Kidney (tissue), 14 donors: ENCODE data around the gene ZNF232. TPM values are rescaled to one million over a fixed set of nuclear protein-coding genes. Genes with fewer than 3 reads are reported as not detected.
"Not testable (repeated sequence)": the region's sequence is repeated elsewhere in the genome, so short reads cannot be mapped to it uniquely, and the experiment has no call there.

Experiments
- DNase-seq, 5 donors: peaks; one replicate each; pipeline ENCODE4 v3.0.0-alpha.2; 2013 to 2020
- FAIRE-seq: peaks from 2 replicates; lab custom pipeline; 2012; peaks lifted over from hg19 to GRCh38; lab: Jason Lieb, UNC
- H3K27ac ChIP-seq, 2 donors: one replicate each; pipeline ENCODE4 v1.7.0; 2013; ENCODE audit warnings: low read depth in 2 of 2, low read length in 2 of 2, inconsistent platforms in 1 of 2
- H3K27me3 ChIP-seq: one replicate; pipeline ENCODE4 v1.7.1; 2013; ENCODE audit warnings: low read length, inconsistent platforms; ENCODE audit not compliant: control insufficient read depth, insufficient read depth
- H3K36me3 ChIP-seq, 3 donors: one replicate each; pipeline versions ENCODE4 v1.7.0 to v1.7.1; 2013; ENCODE audit warnings: low read length in 3 of 3, control low read depth in 1 of 3, inconsistent platforms in 1 of 3; ENCODE audit not compliant: insufficient read depth in 3 of 3, control insufficient read depth in 2 of 3
- H3K4me1 ChIP-seq, 3 donors: one replicate each; pipeline versions ENCODE4 v1.7.0 to v1.7.1; 2013; ENCODE audit warnings: low read length in 3 of 3, inconsistent platforms in 1 of 3, low read depth in 1 of 3; ENCODE audit not compliant: control insufficient read depth in 2 of 3, insufficient read depth in 2 of 3
- H3K4me3 ChIP-seq, 3 donors: one replicate each; pipeline versions ENCODE4 v1.7.0 to v1.8.1; 2013; ENCODE audit warnings: low read length in 3 of 3, control low read depth in 1 of 3, inconsistent platforms in 1 of 3
- H3K9ac ChIP-seq, 3 donors: one replicate each; pipeline versions ENCODE4 v1.7.0 to v1.7.1; 2013; ENCODE audit warnings: low read length in 3 of 3, control low read depth in 1 of 3, inconsistent platforms in 1 of 3
- H3K9me3 ChIP-seq, 3 donors: one replicate each; pipeline versions ENCODE4 v1.7.0 to v1.7.1; 2013; ENCODE audit warnings: low read length in 3 of 3, control low read depth in 1 of 3, inconsistent platforms in 1 of 3; ENCODE audit not compliant: control insufficient read depth in 2 of 3, insufficient read depth in 1 of 3
- CTCF ChIP-seq: IDR thresholded peaks from 3 replicates; pipeline ENCODE4 v1.5.1; 2012; ENCODE audit warnings: mild to moderate bottlenecking, moderate library complexity, borderline replicate concordance; ENCODE audit not compliant: insufficient read depth; ENCODE audit errors: extremely low read depth
- intact Hi-C: fragments of 100-400 bp; cut with DNase I; formaldehyde crosslinking; loops from one replicate; pipeline ENCODE4 v1.11.1; 2022
- polyA plus RNA-seq: library from polyadenylated mRNA; stranded (reverse); fragments of 350-450 nt; fragmentation: Illumina TruSeq; extraction: RNeasy Lipid Tissue Mini Kit (QIAGEN cat#74804); gene quantifications from one replicate; pipeline ENCODE4 v1.2.3, GENCODE V29; 2014; ENCODE audit warnings: low read depth, low replicate concordance; ENCODE audit not compliant: insufficient read depth
- total RNA-seq: library from RNA; stranded (reverse); fragmentation: NEBNext Ultra II Directional; extraction: Animal tissue kit (Norgen Biotek cat#: 25700); gene quantifications from one replicate; pipeline ENCODE4 v1.2.1, GENCODE V29; 2021
- donor health status: control.
- donor health status: control.
- donor health status: control.
- donor health status: control.
- donor health status: control.
- donor health status: DM: yes; HTN: yes; CAD: no.
- donor health status: Normal renal cell carcinoma (clear cell type).

Gene ZNF232
- total and polyA plus RNA-seq, 2 donors from 2014 or later: 6.9 to 8.0 TPM

- H3K4me1 ChIP-seq: no peaks in the 10 kb centered on the region
- DNase-seq (peak in 3 of 5 donors; percentile 5 to 66 (median 43)), FAIRE-seq (no peak)
- no peak for TF ChIP-seq CTCF
- no peak overlapping the region for H3K9ac ChIP-seq
- no peak overlapping the region for H3K27ac ChIP-seq
- H3K9me3 ChIP-seq: peaks cover 0 to 3% (median 0%) of the 10 kb centered on the region in 3 donors
- H3K27me3 ChIP-seq: peaks cover 6% of the 10 kb centered on the region
- H3K36me3 ChIP-seq: no peaks in the 10 kb centered on the region
- intact Hi-C loops: no loop called here
- no peak overlapping the region for H3K4me3 ChIP-seq
These were observed 9.6 kb upstream of the ZNF232 start for GRCh38 chr17:5121186-5121841.

- H3K4me1 ChIP-seq, H3K27me3 ChIP-seq, H3K9me3 ChIP-seq, intact Hi-C loops, H3K4me3 ChIP-seq, H3K27ac ChIP-seq, H3K9ac ChIP-seq, H3K36me3 ChIP-seq, FAIRE-seq: not testable (repeated sequence)
- DNase-seq: peak in 1 of 5 donors; percentile 19
These were observed 8.9 kb upstream of the ZNF232 start for GRCh38 chr17:5120436-5121185.

- TF ChIP-seq CTCF: no peak
- H3K4me1 ChIP-seq: no peaks in the 10 kb centered on the region
- H3K27me3 ChIP-seq: peaks cover 10% of the 10 kb centered on the region
- intact Hi-C loops: no loop called here
- peaks cover 0 to 3% (median 0%) of the 10 kb centered on the region in 3 donors for H3K9me3 ChIP-seq
- H3K36me3 ChIP-seq: no peaks in the 10 kb centered on the region
- no peak overlapping the region for H3K9ac ChIP-seq
- no peak overlapping the region for H3K4me3 ChIP-seq
- FAIRE-seq (no peak), DNase-seq (peak in 2 of 5 donors; percentile 20 to 36)
- H3K27ac ChIP-seq: no peak overlapping the region
These were observed 8.4 kb upstream of the ZNF232 start for GRCh38 chr17:5120036-5120435.

- intact Hi-C loops: no loop called here
- Histone ChIP-seq H3K36me3 (no peaks in the 10 kb centered on the region), H3K9me3 (peaks cover 0 to 3% (median 0%) of the 10 kb centered on the region in 3 donors), H3K4me1 (no peaks in the 10 kb centered on the region), H3K4me3 (no peak overlapping the region), H3K27me3 (peaks cover 10% of the 10 kb centered on the region), H3K27ac (no peak overlapping the region), H3K9ac (no peak overlapping the region)
- DNase-seq: peak in 1 of 5 donors; percentile 50
- no peak for TF ChIP-seq CTCF
- FAIRE-seq: no peak
These were observed 6.5 kb upstream of the ZNF232 start for GRCh38 chr17:5118219-5118618.
